LNCaP clone FGC (cell line): ENCODE results near the gene SGPL1.

Experiments used
- DNase-seq: peaks from one replicate; pipeline ENCODE4 v3.0.0-alpha.2; 2011; ENCODE audit warnings: low read depth
- H3K4me3 ChIP-seq: 2 replicates; pipeline ENCODE4 v1.5.1; 2011; ENCODE audit warnings: mild to moderate bottlenecking, low read depth, low read length, control low read depth
- TF ChIP-seq, protein P1 (sequence below): IDR thresholded peaks from 2 replicates; pipeline ENCODE4 v1.5.1; 2012; ENCODE audit warnings: mild to moderate bottlenecking; ENCODE audit not compliant: control insufficient read depth, insufficient read depth; ENCODE audit errors: extremely low read depth

The SGPL1 gene

GRCh38 chr10:70885931-70886903 is 70.5 kb downstream of the SGPL1 start:
- H3K4me3 ChIP-seq, result no peak overlapping the region
- TF ChIP-seq, protein P1, sequence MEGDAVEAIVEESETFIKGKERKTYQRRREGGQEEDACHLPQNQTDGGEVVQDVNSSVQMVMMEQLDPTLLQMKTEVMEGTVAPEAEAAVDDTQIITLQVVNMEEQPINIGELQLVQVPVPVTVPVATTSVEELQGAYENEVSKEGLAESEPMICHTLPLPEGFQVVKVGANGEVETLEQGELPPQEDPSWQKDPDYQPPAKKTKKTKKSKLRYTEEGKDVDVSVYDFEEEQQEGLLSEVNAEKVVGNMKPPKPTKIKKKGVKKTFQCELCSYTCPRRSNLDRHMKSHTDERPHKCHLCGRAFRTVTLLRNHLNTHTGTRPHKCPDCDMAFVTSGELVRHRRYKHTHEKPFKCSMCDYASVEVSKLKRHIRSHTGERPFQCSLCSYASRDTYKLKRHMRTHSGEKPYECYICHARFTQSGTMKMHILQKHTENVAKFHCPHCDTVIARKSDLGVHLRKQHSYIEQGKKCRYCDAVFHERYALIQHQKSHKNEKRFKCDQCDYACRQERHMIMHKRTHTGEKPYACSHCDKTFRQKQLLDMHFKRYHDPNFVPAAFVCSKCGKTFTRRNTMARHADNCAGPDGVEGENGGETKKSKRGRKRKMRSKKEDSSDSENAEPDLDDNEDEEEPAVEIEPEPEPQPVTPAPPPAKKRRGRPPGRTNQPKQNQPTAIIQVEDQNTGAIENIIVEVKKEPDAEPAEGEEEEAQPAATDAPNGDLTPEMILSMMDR, result no peak
- DNase-seq, result peak; percentile 52

DNA sequence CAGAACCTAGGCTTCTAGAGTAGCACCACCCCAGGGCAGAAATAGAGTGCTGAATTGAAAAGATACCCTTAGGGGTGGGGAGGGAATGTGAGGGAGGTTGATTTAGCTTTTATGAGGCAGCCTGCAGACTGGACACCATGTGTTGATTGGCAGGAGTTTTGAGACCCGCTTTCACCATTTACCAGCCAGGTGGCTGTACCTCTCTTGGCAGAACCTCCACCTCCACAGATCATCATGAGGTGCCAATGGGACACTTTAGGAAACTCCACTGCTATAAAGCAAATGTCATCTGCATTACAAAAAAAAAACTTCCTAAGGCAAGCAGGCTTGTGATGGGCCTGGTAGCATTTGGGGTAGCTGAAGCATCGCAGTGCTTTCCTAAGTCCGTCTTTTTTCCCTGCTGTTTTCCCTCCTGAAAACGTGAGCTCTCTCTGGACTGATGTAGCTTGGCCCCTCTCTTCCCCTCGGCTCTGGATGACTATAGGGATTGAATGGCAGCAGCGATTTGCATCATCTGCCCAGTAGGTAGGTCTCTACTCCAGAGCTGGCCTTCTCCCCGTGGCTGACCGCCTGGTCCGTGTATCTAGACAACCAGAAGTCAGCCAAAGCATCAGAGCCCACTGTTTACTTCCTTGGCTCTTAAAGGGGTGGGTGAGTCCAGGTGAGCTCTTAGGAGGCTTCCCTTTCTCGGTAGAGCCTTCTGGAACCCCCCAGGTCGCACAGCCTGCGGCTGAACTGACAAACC is 71.3 kb downstream of the SGPL1 start:
- DNase-seq, result no peak
- TF ChIP-seq, protein P1, result no peak
- H3K4me3 ChIP-seq, result peak overlapping the region; percentile 79

- peak within 1 kb of the TSS; percentile 79 for H3K4me3 ChIP-seq
- DNase-seq, result peak; percentile 32
- TF ChIP-seq, protein P1, result no peak
Observed at GRCh38 chr10:70887804-70888800, 72.4 kb downstream of the SGPL1 start, which contains the start of gene PCBD1. Gene PCBD1 (minus strand): TSS chr10:70888565. CDS start chr10:70888533, 32 bp downstream.

DNA sequence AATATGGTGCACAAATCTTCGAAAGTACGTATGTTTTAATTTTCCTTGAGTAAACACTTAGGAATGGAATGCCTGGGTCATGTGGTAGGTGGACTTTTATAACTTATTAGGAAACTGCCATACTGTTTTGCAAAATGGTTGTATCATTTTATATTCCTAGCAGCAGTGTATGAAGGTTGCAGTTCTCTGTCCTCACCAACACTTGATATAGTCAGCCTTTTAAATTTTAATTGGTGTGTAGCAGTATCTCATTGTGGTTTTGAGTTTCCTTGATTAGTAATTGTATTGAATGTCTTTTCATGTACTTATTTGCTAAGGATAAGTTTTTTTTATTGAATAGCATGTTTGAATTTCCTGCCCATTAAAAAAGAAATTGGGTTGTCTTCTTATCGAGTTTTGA is 73.5 kb downstream of the SGPL1 start:
- no peak overlapping the region for H3K4me3 ChIP-seq
- TF ChIP-seq, protein P1, result no peak
- DNase-seq, result peak; percentile 54

DNA sequence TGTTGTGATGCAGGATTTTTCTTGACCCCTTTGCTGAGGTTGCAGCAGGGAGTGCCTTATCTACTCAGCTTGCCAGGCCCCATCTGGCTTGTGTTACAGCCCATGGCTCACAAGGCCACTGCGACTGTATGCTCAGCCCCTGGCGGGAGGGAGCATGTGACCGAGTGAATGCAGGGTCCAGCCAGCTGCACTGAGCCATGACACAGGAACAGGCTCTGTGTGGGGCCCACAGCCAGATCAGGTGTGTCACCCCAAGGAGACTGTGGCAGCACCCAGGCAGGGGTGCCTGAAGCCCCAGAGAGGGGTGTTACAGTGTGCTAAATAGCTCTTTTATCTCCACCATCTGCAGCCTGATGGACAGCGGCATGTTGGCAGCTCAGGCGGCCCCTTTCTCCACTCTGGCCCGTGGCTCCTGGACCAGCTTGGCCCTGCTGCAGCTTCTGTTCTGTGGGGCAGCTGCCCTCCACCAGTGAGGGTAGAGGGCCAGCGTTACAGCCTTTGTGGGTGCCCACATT is 75.2 kb downstream of the SGPL1 start:
- no peak for DNase-seq
- TF ChIP-seq, protein P1, result no peak
- no peak overlapping the region for H3K4me3 ChIP-seq

DNA sequence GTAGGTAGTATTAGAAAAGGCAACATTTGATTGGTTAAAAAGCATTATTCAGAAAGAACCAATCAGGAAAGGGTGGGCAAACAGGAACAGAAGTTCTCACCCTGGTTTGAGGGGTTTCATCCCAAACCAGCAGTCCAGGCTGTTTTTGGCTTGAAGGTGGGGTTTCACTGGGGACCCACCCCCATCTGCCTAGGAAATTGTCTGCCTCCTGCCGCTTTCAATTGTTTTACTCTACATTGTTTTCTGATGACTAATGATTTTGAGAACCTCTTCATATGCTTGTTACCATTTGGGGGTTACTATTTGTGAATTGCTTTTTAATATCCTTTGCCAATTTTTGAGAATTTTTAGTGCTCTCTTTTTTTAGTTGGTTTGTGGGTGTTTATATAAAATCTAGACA is 75.9 kb downstream of the SGPL1 start:
- TF ChIP-seq, protein P1, result no peak
- H3K4me3 ChIP-seq, result no peak overlapping the region
- DNase-seq, result no peak
